ENCODE measurements around the gene AP4B1.

GRCh38 chr1:113870778-113871177 is 33.8 kb downstream of the AP4B1 start:
- no peak for TF ChIP-seq CTCF (IDR thresholded peaks at IDR 0.05)
- no peak for TF ChIP-seq POLR2A (IDR thresholded peaks at IDR 0.05)

Measured in gastroesophageal sphincter (tissue), 3 donors.